ENCODE measurements around the gene SAP30BP.

DNA sequence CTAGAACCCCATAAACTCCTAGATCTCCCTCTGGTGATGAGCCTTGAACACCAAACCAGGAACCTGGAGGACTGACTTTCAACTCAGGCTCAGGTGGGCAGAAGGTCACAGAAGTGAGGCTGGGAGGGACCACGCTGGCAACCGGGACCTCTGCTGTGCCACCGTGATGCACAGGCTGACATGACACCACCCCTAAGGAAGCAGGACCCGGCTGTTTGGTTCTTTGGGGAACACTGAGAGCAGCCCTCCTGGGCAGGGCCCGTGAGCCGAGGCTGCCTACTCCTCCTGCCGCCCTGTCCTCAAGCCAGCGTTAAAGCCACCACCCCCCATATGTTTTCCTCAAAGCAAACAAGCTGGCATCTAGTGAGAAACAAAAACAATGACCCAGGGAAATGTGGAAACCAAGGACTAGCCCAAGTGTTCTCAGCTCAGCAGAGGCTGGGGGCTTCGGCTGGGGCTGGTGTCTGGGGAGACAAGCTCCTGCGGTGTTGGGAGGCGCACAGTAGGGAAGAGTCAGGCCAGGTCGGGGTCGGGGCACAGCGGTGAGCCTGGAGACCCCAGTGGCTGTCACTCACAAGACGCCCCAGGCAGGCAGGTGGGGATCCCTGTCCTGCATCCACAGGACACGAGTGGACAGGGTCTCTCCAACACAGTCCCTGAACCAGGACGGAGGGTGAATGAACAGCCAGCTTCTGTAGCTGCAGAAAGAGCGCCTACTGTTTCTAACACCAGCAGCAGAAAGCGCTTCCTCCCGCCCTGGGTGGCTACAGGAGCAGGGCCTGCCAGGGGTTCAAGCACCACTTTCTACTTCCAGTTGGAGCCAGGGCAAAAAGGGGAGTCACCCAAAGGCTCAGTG, 32.2 kb upstream of the SAP30BP start:
- TF ChIP-seq CTCF (IDR thresholded peaks at IDR 0.05) (no peak), EZH2 (IDR thresholded peaks at IDR 0.05; ENCODE audit: borderline replicate concordance, insufficient read depth, low read depth, low read length, poor library complexity, severe bottlenecking) (no peak)
